Mononuclear cell (primary cell): Measurements from ENCODE around the gene MED17. TPM values are rescaled to one million over a fixed set of nuclear protein-coding genes. Genes with fewer than 3 reads are reported as not detected.

Source experiments
- H3K27me3 ChIP-seq: 2 replicates; pipeline ENCODE4 v1.6.0; 2011; ENCODE audit warnings: low read length, control low read depth; ENCODE audit not compliant: insufficient read depth
- H3K4me1 ChIP-seq: 2 replicates; pipeline ENCODE4 v1.5.1; 2011; ENCODE audit warnings: mild to moderate bottlenecking, low read length, control low read depth; ENCODE audit not compliant: insufficient read depth
- H3K4me3 ChIP-seq: 2 replicates; pipeline ENCODE4 v1.5.1; 2011; ENCODE audit warnings: mild to moderate bottlenecking, low read length, moderate library complexity
- H3K9me3 ChIP-seq: 2 replicates; pipeline ENCODE4 v1.5.1; 2011; ENCODE audit warnings: low read depth, mild to moderate bottlenecking, control low read depth, low read length
- total RNA-seq: library from RNA; depleted of rRNA; stranded (reverse); fragments of >200 nt; gene quantifications from one replicate; pipeline ENCODE4 v1.2.3, GENCODE V29; 2012

MED17 gene
- total RNA-seq, 1 donor = 48.0 TPM

GRCh38 chr11:93817426-93818348 is 33.6 kb downstream of the MED17 start:
- no peaks in the 10 kb centered on the region for H3K27me3 ChIP-seq
- no peaks in the 10 kb centered on the region for H3K9me3 ChIP-seq
- H3K4me3 ChIP-seq = no peak overlapping the region
- no peaks in the 10 kb centered on the region for H3K4me1 ChIP-seq

GRCh38 chr11:93819966-93820695 is 36.0 kb downstream of the MED17 start:
- H3K4me1 ChIP-seq = no peaks in the 10 kb centered on the region

GRCh38 chr11:93820847-93821246 is 36.8 kb downstream of the MED17 start:
- H3K9me3 ChIP-seq = no peaks in the 10 kb centered on the region
- H3K4me3 ChIP-seq = no peak overlapping the region
- H3K4me1 ChIP-seq = no peaks in the 10 kb centered on the region
- H3K27me3 ChIP-seq = no peaks in the 10 kb centered on the region

More at GRCh38 chr11:93819966-93820695, 36.0 kb downstream of the MED17 start:
- Histone ChIP-seq H3K4me3 (no peak overlapping the region), H3K9me3 (no peaks in the 10 kb centered on the region), H3K27me3 (no peaks in the 10 kb centered on the region)

DNA sequence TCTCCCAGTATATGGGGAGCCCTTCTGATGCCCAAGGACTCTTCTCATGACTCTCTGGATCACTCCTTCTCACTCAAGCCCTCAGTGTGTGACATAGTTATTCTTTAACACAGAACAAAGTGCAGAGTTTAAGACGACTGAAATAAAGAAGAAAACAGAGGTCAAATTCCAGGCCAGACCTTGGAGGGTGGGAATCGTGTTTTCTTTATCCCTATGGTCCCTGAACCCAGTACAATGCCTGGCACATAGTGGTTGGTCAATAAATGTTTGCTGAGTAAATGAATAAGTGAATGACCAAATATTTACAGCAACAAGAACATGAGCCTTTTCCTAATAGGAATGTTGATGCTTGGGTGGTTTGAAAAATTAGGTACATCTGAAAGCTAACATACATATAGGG is 37.5 kb downstream of the MED17 start:
- H3K9me3 ChIP-seq = no peaks in the 10 kb centered on the region
- H3K27me3 ChIP-seq = no peaks in the 10 kb centered on the region
- H3K4me1 ChIP-seq = no peaks in the 10 kb centered on the region

GRCh38 chr11:93822359-93822758 is 38.3 kb downstream of the MED17 start:
- no peaks in the 10 kb centered on the region for H3K9me3 ChIP-seq

More for the DNA sequence above, 37.5 kb downstream of the MED17 start:
- H3K4me3 ChIP-seq = no peak overlapping the region

DNA sequence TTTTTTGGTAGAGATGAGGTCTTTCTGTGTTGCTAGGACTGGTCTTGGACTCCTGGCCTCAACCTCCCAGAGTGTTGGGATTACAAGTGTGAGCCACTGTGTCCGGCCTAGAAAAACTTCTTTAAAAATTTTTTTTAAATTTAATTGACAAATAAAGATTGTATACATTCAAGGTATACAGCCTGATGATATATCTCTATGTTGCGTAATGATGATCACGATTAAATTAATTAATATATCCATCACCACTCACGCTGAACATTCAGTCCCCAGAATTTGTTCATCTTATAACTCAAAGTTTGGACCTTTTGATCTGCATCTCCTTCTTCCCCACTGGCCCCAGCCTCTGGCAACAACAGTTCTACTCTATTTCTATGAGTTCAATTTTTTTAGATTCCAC is 39.1 kb downstream of the MED17 start:
- no peaks in the 10 kb centered on the region for H3K4me1 ChIP-seq
- no peaks in the 10 kb centered on the region for H3K9me3 ChIP-seq
- no peak overlapping the region for H3K4me3 ChIP-seq
- H3K27me3 ChIP-seq = no peaks in the 10 kb centered on the region

More at GRCh38 chr11:93822359-93822758, 38.3 kb downstream of the MED17 start:
- H3K4me1 ChIP-seq = no peaks in the 10 kb centered on the region
- H3K27me3 ChIP-seq = no peaks in the 10 kb centered on the region
- H3K4me3 ChIP-seq = no peak overlapping the region

GRCh38 chr11:93827363-93827762 is 43.3 kb downstream of the MED17 start:
- Histone ChIP-seq H3K4me1 (no peaks in the 10 kb centered on the region), H3K9me3 (no peaks in the 10 kb centered on the region), H3K27me3 (no peaks in the 10 kb centered on the region), H3K4me3 (no peak overlapping the region)

DNA sequence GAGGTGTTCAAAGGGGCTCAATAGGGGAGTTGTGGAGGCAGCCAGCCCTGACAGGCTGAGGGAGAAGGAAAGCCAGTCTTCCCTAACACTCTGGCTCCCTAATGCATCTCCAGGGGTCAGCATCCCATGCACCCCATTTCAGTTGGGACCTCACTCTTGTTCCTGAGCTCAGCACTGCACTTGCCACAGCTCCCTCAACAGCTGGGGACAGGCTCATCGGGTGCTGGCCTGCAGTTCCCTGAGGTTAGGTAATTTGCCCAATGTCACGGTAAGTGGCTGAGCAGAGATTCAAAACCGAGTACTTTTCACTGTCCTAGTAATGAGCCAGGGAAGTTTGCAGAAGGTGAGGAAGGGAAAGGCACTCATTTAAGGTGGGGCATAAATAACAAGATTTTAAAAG is 45.5 kb downstream of the MED17 start:
- no peaks in the 10 kb centered on the region for H3K9me3 ChIP-seq
- H3K27me3 ChIP-seq = no peaks in the 10 kb centered on the region
- H3K4me3 ChIP-seq = no peak overlapping the region
- no peaks in the 10 kb centered on the region for H3K4me1 ChIP-seq

GRCh38 chr11:93831343-93832127 is 47.5 kb downstream of the MED17 start:
- no peak overlapping the region for H3K4me3 ChIP-seq
- H3K27me3 ChIP-seq = no peaks in the 10 kb centered on the region
- no peaks in the 10 kb centered on the region for H3K9me3 ChIP-seq
- no peaks in the 10 kb centered on the region for H3K4me1 ChIP-seq

DNA sequence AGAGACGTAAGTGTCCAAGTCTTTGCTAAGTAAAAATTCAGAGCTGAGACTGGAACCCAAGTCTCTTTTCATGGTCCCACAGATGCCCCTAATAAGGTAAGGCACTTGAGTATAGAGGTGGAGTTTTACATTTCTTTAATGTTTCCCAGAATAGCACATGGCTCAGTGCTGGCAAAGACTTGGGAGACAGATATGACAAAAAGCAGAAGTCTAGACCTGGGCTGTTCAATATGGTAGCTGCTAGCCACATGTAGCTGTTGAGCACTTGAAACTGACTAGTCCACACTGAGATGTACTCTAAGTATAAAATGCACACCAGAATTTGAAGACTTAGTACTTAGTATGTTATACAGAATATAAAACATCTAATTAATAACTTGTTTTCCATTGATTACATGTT is 48.7 kb downstream of the MED17 start:
- Histone ChIP-seq H3K9me3 (no peaks in the 10 kb centered on the region), H3K4me3 (no peak overlapping the region), H3K4me1 (no peaks in the 10 kb centered on the region), H3K27me3 (no peaks in the 10 kb centered on the region)

DNA sequence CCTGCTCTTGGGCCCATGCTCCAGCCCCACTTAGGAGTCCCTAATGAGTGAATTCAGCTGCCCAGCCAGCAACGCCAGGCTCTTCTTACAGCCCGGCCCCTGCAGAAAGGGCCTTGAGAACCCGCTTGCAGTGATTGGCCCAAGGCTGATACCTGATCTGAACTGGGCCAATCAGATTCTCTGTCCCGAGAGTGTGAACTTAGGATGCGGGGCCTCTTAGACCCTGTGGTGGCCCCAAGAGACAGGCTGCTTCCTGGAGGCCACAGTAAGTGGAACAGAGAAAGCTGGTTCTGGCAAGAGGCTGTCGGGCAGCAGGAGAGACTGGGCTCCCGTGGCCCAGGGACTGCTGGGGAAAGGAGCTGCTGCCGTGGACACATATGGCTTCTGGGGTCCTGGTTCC is 54.9 kb downstream of the MED17 start:
- H3K9me3 ChIP-seq = no peaks in the 10 kb centered on the region
- no peaks in the 10 kb centered on the region for H3K4me1 ChIP-seq
- no peaks in the 10 kb centered on the region for H3K27me3 ChIP-seq
- no peak overlapping the region for H3K4me3 ChIP-seq

- Histone ChIP-seq H3K27me3 (no peaks in the 10 kb centered on the region), H3K9me3 (no peaks in the 10 kb centered on the region), H3K4me3 (no peak overlapping the region), H3K4me1 (no peaks in the 10 kb centered on the region)
These were observed 56.1 kb downstream of the MED17 start for GRCh38 chr11:93840180-93840579.

DNA sequence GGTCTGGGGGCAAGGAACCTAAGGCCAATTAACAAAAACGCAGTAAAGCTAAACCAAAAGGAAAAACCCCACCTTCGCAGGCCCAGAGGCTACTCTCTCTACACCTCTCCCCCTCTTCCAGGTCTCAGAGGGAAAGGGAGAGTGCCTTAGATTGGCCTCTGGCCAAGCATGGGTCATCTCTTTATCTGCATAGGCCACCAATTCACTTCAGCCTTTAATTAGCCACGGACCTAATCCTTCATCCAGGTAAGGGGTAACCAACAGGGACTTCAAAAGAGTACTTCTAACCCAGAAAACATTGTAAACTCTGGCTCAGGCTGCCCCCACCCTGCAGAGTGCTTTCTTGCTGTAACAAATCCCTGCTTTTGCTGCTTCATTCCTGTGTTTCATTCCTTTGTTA is 56.9 kb downstream of the MED17 start:
- H3K4me3 ChIP-seq = no peak overlapping the region
- H3K27me3 ChIP-seq = no peaks in the 10 kb centered on the region
- no peaks in the 10 kb centered on the region for H3K4me1 ChIP-seq
- no peaks in the 10 kb centered on the region for H3K9me3 ChIP-seq

GRCh38 chr11:93841446-93841845 is 57.4 kb downstream of the MED17 start:
- Histone ChIP-seq H3K4me1 (no peaks in the 10 kb centered on the region), H3K4me3 (no peak overlapping the region), H3K27me3 (no peaks in the 10 kb centered on the region), H3K9me3 (no peaks in the 10 kb centered on the region)

GRCh38 chr11:93842034-93842433 is 58.0 kb downstream of the MED17 start:
- Histone ChIP-seq H3K27me3 (no peaks in the 10 kb centered on the region), H3K9me3 (no peaks in the 10 kb centered on the region), H3K4me3 (no peak overlapping the region), H3K4me1 (no peaks in the 10 kb centered on the region)
